Lower leg skin (tissue), 3 donors: ENCODE results near the gene WDR64.

ENCODE experiments used
- POLR2A ChIP-seq, 2 donors: fragments of 450-650 bp; IDR thresholded peaks; one replicate each; pipeline ENCODE4 v1.6.1; 2016 to 2017; ENCODE audit warnings: antibody characterized with exemption in 2 of 2, mild to moderate bottlenecking in 1 of 2, moderate library complexity in 1 of 2
- TF ChIP-seq, protein P1 (sequence below), 3 donors: fragments of 450-650 bp; IDR thresholded peaks; one replicate each; pipeline ENCODE4 v1.5.1; 2016; ENCODE audit warnings: antibody characterized with exemption in 3 of 3, mild to moderate bottlenecking in 3 of 3, moderate library complexity in 2 of 3

- TF ChIP-seq, protein P1, sequence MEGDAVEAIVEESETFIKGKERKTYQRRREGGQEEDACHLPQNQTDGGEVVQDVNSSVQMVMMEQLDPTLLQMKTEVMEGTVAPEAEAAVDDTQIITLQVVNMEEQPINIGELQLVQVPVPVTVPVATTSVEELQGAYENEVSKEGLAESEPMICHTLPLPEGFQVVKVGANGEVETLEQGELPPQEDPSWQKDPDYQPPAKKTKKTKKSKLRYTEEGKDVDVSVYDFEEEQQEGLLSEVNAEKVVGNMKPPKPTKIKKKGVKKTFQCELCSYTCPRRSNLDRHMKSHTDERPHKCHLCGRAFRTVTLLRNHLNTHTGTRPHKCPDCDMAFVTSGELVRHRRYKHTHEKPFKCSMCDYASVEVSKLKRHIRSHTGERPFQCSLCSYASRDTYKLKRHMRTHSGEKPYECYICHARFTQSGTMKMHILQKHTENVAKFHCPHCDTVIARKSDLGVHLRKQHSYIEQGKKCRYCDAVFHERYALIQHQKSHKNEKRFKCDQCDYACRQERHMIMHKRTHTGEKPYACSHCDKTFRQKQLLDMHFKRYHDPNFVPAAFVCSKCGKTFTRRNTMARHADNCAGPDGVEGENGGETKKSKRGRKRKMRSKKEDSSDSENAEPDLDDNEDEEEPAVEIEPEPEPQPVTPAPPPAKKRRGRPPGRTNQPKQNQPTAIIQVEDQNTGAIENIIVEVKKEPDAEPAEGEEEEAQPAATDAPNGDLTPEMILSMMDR (IDR thresholded peaks at IDR 0.05) = no peak
- TF ChIP-seq POLR2A (IDR thresholded peaks at IDR 0.05) = no peak
Observed at GRCh38 chr1:241825581-241825980, 173.5 kb downstream of the WDR64 start.
